T-helper 2 cell (primary cell): ENCODE data around the gene BNC1.
A peak's percentile ranks its signal among the peaks of the same experiment; 100 is the strongest.
"Not testable (repeated sequence)": the region's sequence is repeated elsewhere in the genome, so short reads cannot be mapped to it uniquely, and the experiment has no call there.

Experiments
- DNase-seq, 5 experiments: peaks; one replicate each; pipeline versions ENCODE4 v3.0.0 to v3.0.0-alpha.2; 2012 to 2022

The BNC1 gene

GRCh38 chr15:83248151-83249029 is 36.1 kb downstream of the BNC1 start:
- peak in 1 of 5 experiments; percentile 50 for DNase-seq

- no peak for DNase-seq
Measured at GRCh38 chr15:83243634-83244033, 40.8 kb downstream of the BNC1 start.

- no peak for DNase-seq
Measured at GRCh38 chr15:83230242-83230641, 54.2 kb downstream of the BNC1 start.

GRCh38 chr15:83225449-83225848 is 59.0 kb downstream of the BNC1 start:
- DNase-seq, result no peak

GRCh38 chr15:83221781-83222180 is 62.7 kb downstream of the BNC1 start:
- DNase-seq, result not testable (repeated sequence)

GRCh38 chr15:83219026-83219425 is 65.4 kb downstream of the BNC1 start:
- peak in 1 of 5 experiments; percentile 71 for DNase-seq

- no peak for DNase-seq
Measured at GRCh38 chr15:83215306-83215705, 69.2 kb downstream of the BNC1 start.

GRCh38 chr15:83210619-83211018 is 73.8 kb downstream of the BNC1 start:
- no peak for DNase-seq

- DNase-seq, result no peak
Measured at GRCh38 chr15:83209333-83209732, 75.1 kb downstream of the BNC1 start.

GRCh38 chr15:83208367-83208661 is 76.2 kb downstream of the BNC1 start:
- DNase-seq, result no peak

GRCh38 chr15:83207660-83208366 is 76.7 kb downstream of the BNC1 start, which contains the start of gene HDGFL3:
HDGFL3 (minus strand) TSS chr15:83207823; CDS start chr15:83207414, 409 bp downstream.
- DNase-seq, result peak in 1 of 5 experiments; percentile 71

- DNase-seq, result peak in 1 of 5 experiments; percentile 54
Measured at GRCh38 chr15:83207009-83207659, 77.3 kb downstream of the BNC1 start.

- DNase-seq, result peak in 1 of 5 experiments; percentile 18
Measured at GRCh38 chr15:83206526-83207008, 77.9 kb downstream of the BNC1 start.
